NCI-H1092 (cell line): ENCODE results near the gene PPP1R18.
"Not testable (repeated sequence)": the region's sequence is repeated elsewhere in the genome, so short reads cannot be mapped to it uniquely, and the experiment has no call there.

Experiments used
- DNase-seq: peaks from one replicate; lab custom pipeline; 2025; lab: John Stamatoyannopoulos, UW

PPP1R18 gene

GRCh38 chr6:30719791-30720737 is 33.6 kb upstream of the PPP1R18 start, which contains the start of gene TUBB:
TUBB (plus strand) TSS chr6:30720352; CDS start chr6:30720507, 155 bp downstream.
- peak; percentile 92 for DNase-seq

- no peak for DNase-seq
These were observed 32.9 kb upstream of the PPP1R18 start for GRCh38 chr6:30719356-30719755.

DNA sequence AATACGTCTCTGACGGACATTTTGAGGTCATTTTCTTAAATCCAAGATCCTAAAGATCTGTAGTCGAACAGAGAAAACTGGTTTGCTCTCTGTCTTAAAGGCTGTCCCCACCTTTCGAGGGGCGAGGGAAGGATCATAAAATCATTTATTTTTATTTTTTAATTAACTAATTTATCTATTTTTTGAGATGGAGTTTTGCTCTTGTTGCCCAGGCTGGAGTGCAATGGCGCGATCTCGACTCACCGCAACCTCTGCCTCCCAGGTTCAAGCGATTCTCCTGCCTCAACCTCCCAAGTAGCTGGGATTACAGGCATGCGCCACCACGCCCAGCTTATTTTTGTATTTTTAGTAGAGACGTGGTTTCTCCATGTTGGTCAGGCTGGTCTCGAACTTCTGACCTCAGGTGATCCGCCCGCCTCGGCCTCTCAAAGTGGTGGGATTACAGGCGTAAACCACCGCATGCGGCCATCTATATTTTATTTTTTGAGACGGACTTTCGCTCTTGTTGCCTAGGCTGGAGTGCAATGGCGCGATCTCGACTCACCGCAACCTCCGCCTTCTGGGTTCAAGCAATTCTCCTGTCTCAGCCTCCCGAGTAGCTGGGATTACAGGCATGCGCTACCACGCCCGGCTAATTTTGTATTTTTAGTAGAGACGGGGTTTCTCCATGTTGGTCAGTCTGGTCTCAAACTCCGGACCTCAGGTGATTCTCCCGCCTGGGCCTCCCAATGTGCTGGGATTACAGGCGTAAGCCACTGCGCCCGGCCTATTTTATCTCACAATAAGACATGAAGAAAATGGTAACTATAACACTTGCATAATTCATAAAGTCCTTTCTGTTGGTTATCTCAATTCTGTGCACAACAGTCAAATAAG is 31.6 kb upstream of the PPP1R18 start:
- not testable (repeated sequence) for DNase-seq

DNA sequence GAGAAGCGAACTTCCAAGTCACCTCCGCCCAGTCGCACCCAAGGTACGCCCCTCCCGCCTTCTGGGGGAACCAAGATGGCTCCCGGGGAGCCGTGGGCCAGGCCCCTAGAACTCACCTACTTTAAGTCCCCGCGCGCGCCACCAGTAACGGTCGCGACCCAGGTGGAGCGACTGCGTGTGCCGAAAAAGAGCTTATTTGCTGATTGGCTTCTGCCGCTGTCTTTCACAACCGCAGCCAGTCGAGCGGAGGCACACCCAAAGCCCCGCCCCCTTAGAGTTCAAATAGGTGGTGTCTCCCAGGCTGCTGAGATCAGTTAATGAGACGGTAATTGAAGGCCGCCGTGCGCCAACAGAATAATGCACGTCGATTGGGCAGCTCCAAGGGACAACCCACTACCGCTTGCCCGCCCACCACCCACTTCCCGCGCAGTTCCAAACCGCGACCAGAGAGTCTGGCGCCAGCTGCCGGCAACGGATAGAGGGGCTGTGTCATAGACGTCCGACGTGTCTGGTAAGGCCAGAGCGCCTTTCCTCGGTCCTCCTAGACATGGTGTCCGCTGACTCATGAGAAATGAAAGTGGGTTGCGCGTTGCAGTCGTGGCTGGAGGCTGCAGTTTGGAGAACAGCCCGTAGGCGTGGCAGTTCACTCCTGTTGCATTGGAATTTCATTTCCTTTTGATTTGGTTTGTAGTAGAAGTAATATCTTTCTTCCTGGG is 30.8 kb upstream of the PPP1R18 start, which contains the start of gene MDC1:
MDC1 (minus strand) TSS at position 153 of the 716 bp plus-strand sequence. CDS start 2,106 bp downstream, outside the sequence.
- DNase-seq, result peak; percentile 97

DNA sequence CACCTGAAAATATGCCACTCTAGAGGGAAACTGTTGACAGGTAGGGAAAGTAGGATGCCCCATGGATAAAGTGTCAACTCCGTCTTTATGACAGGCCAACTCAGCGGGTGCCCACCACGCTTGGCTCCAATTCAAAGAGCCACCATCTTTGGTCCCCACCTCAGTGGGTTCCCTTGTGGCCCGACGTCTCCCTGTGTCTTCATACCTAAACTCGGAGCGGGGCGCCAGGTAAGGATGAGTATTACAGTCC is 30.4 kb upstream of the PPP1R18 start:
- DNase-seq, result no peak

GRCh38 chr6:30714263-30714662 is 27.8 kb upstream of the PPP1R18 start:
- DNase-seq, result no peak

DNA sequence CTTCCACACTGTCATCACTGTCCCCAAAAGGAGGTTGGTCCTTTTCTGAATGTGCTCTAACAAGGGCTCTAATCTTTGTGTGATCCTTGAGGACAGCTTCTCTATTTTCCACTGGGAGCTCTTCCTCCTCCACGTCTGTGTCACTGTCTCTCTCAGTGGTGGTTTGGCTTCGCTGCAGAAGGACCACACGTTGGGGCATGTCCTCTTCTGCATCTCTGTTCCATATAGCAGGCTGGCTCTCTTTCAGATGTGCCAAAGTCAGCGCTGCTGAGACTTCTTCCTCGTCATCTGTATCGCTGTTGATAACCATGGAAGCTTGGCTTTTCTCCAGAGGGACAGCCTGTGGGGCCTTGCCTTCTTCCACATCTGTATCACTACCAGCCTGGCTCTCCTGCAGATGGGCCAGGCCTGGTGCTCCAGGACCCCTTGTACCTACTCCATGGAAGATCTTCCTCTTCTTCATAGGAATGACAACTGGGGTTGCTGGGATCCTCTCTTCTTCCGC is 26.0 kb upstream of the PPP1R18 start:
- DNase-seq, result no peak

GRCh38 chr6:30711758-30712380 is 25.4 kb upstream of the PPP1R18 start:
- DNase-seq, result no peak

- DNase-seq, result no peak
These were observed 22.8 kb upstream of the PPP1R18 start for GRCh38 chr6:30709101-30709868.

GRCh38 chr6:30707281-30707850 is 20.9 kb upstream of the PPP1R18 start:
- peak; percentile 73 for DNase-seq

DNA sequence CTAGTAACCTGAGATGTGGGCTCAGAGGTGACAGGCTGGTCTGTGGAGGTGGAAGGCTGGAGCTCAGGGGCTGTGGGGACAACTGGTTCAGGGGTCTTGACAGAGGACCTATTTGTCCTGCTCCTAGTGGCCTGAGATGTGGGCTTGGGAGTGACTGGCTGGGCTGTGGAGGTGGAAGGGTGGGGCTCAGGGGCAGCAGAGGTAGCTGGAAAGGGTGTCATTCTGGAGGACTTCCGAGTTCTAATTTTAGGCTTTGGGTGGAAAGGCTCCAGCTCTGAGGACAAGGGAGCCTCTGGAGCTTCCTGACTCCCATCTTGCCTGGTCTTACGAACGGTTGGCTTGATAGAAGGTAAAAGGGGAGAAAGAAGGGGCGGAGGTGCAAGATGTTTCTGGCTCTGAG is 19.2 kb upstream of the PPP1R18 start:
- DNase-seq, result no peak

DNA sequence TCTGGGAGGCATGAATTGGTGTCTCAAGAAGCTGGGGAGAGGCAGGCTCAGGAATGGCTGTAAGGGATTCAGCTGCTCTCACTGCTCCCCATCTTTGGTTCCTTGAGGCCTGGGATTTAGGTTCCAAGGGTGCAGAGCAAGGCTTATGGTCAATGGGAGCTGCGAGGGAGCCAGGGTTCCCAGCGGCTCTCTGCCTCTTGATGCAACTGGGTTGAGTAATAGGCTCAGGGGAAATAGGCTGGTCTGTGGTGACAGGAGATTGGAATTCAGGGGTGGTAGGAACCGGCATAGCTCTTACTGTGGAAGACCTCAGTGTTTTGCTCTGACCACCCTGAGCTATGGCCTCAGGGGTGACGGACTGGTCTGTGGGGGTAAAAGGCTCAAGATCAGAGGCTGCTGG is 17.4 kb upstream of the PPP1R18 start:
- DNase-seq, result no peak

DNA sequence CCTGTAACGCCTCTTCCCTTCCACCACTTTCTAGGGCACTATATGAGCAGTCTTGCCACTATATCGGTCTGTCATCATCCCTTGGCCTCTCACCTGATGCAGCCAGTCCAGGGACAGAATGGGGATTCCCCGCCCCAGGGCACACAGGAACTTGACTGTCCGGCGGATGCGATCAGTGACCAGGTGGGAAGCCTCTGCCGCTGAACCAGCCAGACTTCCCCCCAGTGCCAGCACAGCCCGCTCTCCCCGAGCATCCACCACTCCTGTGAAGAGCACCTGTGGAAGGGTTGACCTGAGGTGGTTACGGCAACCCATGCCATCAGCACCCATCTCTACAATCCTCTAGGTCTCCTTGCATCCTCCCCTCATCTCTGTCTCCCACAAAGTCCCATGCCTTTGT is 16.6 kb upstream of the PPP1R18 start:
- DNase-seq, result no peak

- no peak for DNase-seq
These were observed 13.9 kb upstream of the PPP1R18 start for GRCh38 chr6:30700340-30700739.

- DNase-seq, result no peak
These were observed 10.0 kb upstream of the PPP1R18 start for GRCh38 chr6:30696432-30696831.

- DNase-seq, result no peak
These were observed 4.9 kb upstream of the PPP1R18 start for GRCh38 chr6:30691208-30691847.

DNA sequence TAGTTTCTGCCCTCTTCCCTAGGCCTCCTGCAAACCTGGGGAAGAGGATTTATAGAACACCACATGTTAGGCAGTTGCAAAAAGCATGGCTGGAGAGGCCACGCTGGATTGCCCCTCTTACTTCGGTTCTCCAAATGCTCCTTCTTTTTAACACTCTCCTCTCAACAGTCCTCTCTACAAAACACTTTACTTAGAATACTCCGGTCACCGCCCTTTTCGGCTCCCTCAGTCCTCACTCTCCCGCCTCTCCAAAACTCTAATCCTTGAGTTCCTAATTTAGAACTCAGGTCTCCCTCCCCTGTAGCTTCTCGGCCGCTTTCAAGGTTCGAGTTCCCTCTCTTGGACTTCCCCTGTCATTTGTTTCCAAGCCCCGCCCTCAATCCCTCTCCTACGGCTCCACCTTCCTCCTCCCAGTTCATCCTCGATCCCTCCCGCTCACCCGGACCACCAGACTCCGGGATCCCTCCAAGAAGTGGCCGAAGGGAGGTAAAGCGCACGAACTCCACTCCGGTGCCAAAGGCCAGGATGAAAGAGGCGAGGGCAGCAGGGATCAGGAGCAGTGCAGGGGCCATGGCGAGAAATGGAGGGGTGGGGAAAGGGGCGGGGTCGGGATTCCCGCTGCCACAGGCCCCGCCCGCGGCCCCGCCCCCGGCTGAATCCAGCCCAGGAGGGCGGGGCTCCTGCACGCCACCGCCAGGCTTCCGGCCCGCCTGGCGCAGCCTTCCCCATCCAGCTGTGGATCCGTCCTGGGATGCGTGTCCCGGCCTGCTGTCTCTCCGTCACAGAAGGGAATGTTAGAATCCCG is 4.2 kb upstream of the PPP1R18 start, which contains the start of gene NRM:
NRM (minus strand) TSS at position 582 of the 805 bp plus-strand sequence; CDS start at position 572, 10 bp downstream.
- peak; percentile 58 for DNase-seq

DNA sequence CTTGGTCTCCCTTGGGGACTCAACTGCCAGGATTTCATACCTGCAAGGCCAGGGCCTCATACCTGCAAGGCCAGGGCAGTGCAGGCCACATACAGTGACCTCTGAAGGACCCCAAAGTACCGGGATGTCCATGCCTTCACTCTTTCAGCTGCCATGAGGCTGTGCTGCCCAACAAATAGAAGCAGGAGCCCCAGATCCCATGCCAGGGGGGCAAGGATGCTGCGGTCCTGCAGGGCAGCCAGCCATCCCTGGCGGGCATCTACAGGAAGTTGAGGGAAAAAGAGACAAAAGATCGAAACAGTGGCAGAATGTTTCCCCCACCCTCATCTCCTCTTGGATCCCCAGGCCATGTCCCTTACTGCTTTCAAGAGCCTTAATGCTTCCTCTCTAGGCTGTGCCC is 3.5 kb upstream of the PPP1R18 start:
- no peak for DNase-seq
